Mesothelial cell of epicardium (in vitro differentiated cells): Measurements from ENCODE around the gene NDUFS5. TPM values are rescaled to one million over a fixed set of nuclear protein-coding genes. Genes with fewer than 3 reads are reported as not detected.

ENCODE experiments used
- DNase-seq, 2 experiments: peaks; one replicate each; pipeline ENCODE4 v3.0.0; 2021; ENCODE audit warnings: low spot score in 2 of 2; ENCODE audit not compliant: unreplicated experiment in 2 of 2
- H3K27ac Mint-ChIP-seq: 2 replicates; pipeline ENCODE4 v1.8.0; 2021; ENCODE audit warnings: mixed read lengths
- H3K27me3 Mint-ChIP-seq: 2 replicates; pipeline ENCODE4 v1.8.0; 2021; ENCODE audit warnings: low read depth, mixed read lengths
- H3K36me3 Mint-ChIP-seq: 2 replicates; pipeline ENCODE4 v1.8.0; 2021; ENCODE audit warnings: mixed read lengths
- H3K4me1 Mint-ChIP-seq: 2 replicates; pipeline ENCODE4 v1.8.0; 2021; ENCODE audit warnings: mixed read lengths
- H3K4me3 Mint-ChIP-seq: 2 replicates; pipeline ENCODE4 v1.8.0; 2021; ENCODE audit warnings: mild to moderate bottlenecking, moderate library complexity, mixed read lengths
- H3K9me3 Mint-ChIP-seq: 2 replicates; pipeline ENCODE4 v1.8.0; 2021; ENCODE audit warnings: mixed read lengths
- total RNA-seq: library from RNA; stranded (reverse); gene quantifications from 3 replicates; pipeline ENCODE4 v1.2.1, GENCODE V29; 2021
- TF ChIP-seq, protein P1 (sequence below): fragments of 200-600 bp; sonication (generic); IDR thresholded peaks from one replicate; pipeline ENCODE4 v1.5.0; 2021; ENCODE audit warnings: antibody characterized with exemption; ENCODE audit not compliant: unreplicated experiment

Gene NDUFS5
- total RNA-seq, 1 donor from 2014 or later, result 186 TPM

DNA sequence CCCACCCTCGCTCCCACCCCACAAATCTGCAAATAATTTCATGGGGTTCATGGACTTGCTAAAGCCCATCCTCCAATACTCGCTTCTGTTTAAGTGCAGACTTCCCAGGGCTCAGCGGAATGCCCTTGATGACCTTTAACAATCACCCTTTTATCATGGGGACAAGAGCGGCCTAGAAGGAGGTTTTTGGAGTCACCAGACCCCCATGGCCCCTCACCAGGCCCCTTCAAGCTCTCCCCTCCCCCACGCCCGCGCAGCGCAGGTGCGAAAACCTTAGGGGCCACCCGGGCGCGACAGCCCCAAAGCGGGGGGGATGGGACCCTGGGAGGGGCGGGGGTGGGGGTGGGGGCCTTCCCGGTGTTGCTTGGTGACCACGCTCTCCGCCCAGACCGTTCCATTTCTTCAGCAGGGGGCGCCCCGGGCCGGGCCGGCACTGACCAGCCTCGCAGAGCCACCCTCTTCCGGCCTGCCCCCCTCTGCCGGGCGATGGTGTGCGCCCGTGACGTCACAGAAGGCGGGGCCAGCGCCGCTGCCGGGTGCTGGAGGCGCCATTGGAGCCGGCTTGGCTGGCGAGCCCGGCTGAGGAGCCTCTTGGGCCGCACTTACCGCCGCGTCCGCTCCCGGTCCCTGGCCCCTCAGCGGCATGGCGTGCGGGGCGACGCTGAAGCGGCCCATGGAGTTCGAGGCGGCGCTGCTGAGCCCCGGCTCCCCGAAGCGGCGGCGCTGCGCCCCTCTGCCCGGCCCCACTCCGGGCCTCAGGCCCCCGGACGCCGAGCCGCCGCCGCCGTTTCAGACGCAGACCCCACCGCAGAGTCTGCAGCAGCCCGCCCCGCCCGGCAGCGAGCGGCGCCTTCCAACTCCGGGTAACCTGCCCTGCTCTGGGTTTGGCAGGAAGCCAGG lies 35.2 kb upstream of the NDUFS5 start, which contains the start of gene AKIRIN1:
TSS of gene AKIRIN1 (plus strand) at position 539 of the 900 bp plus-strand sequence. CDS start at position 644, 105 bp downstream.
- DNase-seq, result peak; percentile 96 to 99
- no peaks in the 10 kb centered on the region for H3K27me3 Mint-ChIP-seq
- H3K4me3 Mint-ChIP-seq, result peak within 1 kb of the TSS; percentile 74
- no peaks in the 10 kb centered on the region for H3K9me3 Mint-ChIP-seq
- H3K4me1 Mint-ChIP-seq, result peaks cover 32% of the 10 kb centered on the region
- TF ChIP-seq, protein P1, sequence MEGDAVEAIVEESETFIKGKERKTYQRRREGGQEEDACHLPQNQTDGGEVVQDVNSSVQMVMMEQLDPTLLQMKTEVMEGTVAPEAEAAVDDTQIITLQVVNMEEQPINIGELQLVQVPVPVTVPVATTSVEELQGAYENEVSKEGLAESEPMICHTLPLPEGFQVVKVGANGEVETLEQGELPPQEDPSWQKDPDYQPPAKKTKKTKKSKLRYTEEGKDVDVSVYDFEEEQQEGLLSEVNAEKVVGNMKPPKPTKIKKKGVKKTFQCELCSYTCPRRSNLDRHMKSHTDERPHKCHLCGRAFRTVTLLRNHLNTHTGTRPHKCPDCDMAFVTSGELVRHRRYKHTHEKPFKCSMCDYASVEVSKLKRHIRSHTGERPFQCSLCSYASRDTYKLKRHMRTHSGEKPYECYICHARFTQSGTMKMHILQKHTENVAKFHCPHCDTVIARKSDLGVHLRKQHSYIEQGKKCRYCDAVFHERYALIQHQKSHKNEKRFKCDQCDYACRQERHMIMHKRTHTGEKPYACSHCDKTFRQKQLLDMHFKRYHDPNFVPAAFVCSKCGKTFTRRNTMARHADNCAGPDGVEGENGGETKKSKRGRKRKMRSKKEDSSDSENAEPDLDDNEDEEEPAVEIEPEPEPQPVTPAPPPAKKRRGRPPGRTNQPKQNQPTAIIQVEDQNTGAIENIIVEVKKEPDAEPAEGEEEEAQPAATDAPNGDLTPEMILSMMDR, result peak; percentile 31
- H3K36me3 Mint-ChIP-seq, result peaks cover 10% of the 10 kb centered on the region
- peak within 1 kb of the TSS; percentile 87 for H3K27ac Mint-ChIP-seq

GRCh38 chr1:38991638-38992411 lies 34.3 kb upstream of the NDUFS5 start:
- Mint-ChIP-seq H3K4me3 (peak overlapping the region; percentile 74), H3K9me3 (no peaks in the 10 kb centered on the region), H3K36me3 (peaks cover 12% of the 10 kb centered on the region), H3K27me3 (no peaks in the 10 kb centered on the region), H3K27ac (peak overlapping the region; percentile 87), H3K4me1 (peaks cover 30% of the 10 kb centered on the region)
- TF ChIP-seq, protein P1, result no peak
- DNase-seq, result peak; percentile 28 to 56

DNA sequence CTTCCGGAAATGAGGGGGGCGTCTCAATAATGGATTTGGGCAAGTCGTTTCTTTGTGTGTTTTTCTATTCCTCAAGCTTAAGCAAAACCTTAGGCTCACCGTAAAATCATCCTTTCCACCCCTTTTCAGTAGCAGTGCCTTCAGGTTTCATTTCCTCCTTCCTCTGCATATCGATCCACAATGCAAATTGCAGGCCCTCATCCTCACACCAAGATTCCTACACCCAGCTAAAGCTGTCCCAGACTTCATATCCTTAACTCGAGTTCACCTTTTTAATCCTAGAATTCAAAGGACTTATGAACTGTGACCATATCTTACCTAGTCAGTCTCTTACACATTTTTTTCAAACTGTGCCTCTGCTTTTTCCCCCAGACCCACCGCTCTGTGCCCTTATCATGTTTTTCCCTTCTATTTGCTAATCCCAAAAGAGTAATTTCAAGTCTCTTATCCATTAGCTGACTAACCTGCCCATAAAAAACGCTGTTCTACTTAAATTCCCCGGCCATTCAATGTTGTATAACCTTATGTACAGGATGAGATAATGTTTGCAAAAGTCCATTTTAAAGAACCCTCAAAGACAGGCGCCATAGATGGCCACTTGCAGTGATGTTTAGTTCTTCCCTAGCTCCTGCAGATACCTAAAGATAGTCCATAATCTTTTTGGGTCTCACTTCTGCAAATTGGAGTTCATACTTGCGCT lies 33.6 kb upstream of the NDUFS5 start:
- Mint-ChIP-seq H3K4me1 (peaks cover 35% of the 10 kb centered on the region), H3K4me3 (peak overlapping the region; percentile 74), H3K27me3 (no peaks in the 10 kb centered on the region), H3K36me3 (peaks cover 16% of the 10 kb centered on the region), H3K27ac (peak overlapping the region; percentile 87), H3K9me3 (no peaks in the 10 kb centered on the region)
- DNase-seq, result no peak
- TF ChIP-seq, protein P1, result no peak

DNA sequence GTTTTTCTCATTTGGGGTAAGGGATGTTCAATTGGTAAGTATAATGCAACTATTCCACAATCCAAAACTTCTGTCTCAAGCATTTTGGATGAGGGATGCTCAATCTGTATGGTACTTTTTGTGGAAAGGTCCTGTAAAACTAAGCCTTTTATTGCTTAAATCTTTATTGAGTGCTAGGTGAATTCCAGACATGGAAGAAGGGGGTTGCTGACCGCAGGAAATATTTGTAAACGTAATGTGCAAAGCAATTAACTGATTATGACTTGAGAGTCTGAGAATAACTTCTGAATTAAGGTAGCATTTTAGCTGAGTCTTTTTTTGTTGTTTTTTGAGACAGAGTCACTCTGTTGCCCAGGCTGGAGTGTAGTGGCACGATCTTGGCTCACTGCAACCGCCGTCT lies 32.0 kb upstream of the NDUFS5 start:
- Mint-ChIP-seq H3K4me1 (peaks cover 38% of the 10 kb centered on the region), H3K9me3 (no peaks in the 10 kb centered on the region), H3K36me3 (peaks cover 23% of the 10 kb centered on the region), H3K4me3 (peak overlapping the region; percentile 14), H3K27ac (peak overlapping the region; percentile 43), H3K27me3 (no peaks in the 10 kb centered on the region)
- no peak for DNase-seq
- TF ChIP-seq, protein P1, result no peak
